Loucy (cell line): ENCODE results near the gene CACNA2D4.

Experiments used
- H2AFZ ChIP-seq: fragments of 200-600 bp; sonication (generic); 2 replicates; pipeline ENCODE4 v1.6.0; 2016; ENCODE audit warnings: antibody characterized with exemption, mild to moderate bottlenecking, low read length, moderate library complexity
- H3F3A ChIP-seq: fragments of 200-600 bp; 2 replicates; pipeline ENCODE4 v1.6.0; 2016; ENCODE audit warnings: antibody characterized with exemption, low read depth, mild to moderate bottlenecking
- H3K27me3 ChIP-seq: fragments of 200-600 bp; sonication (generic); 2 replicates; pipeline ENCODE4 v1.6.1; 2014; ENCODE audit warnings: low read length, mild to moderate bottlenecking; ENCODE audit not compliant: insufficient read depth, poor library complexity, severe bottlenecking
- H3K36me3 ChIP-seq: fragments of 200-600 bp; sonication (generic); 2 replicates; pipeline ENCODE4 v1.6.1; 2016; ENCODE audit warnings: low read length; ENCODE audit not compliant: insufficient read depth
- H3K4me1 ChIP-seq: fragments of 200-600 bp; sonication (generic); 2 replicates; pipeline ENCODE4 v1.5.1; 2014; ENCODE audit warnings: low read length, mild to moderate bottlenecking; ENCODE audit not compliant: insufficient read depth, poor library complexity, severe bottlenecking
- H3K4me2 ChIP-seq: fragments of 200-600 bp; sonication (generic); 2 replicates; pipeline ENCODE4 v1.6.0; 2014; ENCODE audit warnings: antibody characterized with exemption, low read length, low read depth, mild to moderate bottlenecking; ENCODE audit not compliant: poor library complexity, severe bottlenecking
- H3K4me3 ChIP-seq: fragments of 200-600 bp; sonication (generic); 2 replicates; pipeline ENCODE4 v1.5.1; 2014; ENCODE audit warnings: low read length, mild to moderate bottlenecking, mixed read lengths; ENCODE audit not compliant: poor library complexity, severe bottlenecking
- H3K79me2 ChIP-seq: fragments of 200-600 bp; sonication (generic); 2 replicates; pipeline ENCODE4 v1.6.1; 2014; ENCODE audit warnings: low read length; ENCODE audit not compliant: insufficient read depth
- H3K9ac ChIP-seq: fragments of 200-600 bp; sonication (generic); 2 replicates; pipeline ENCODE4 v1.6.0; 2014; ENCODE audit warnings: mild to moderate bottlenecking, low read depth, low read length, moderate library complexity; ENCODE audit not compliant: poor library complexity, severe bottlenecking
- H3K9me2 ChIP-seq: fragments of 200-600 bp; sonication (generic); replicated peaks from 2 replicates; pipeline ENCODE4 v1.6.1; 2016; ENCODE audit warnings: low read depth, low read length, mixed read lengths
- H3K9me3 ChIP-seq: fragments of 200-600 bp; sonication (generic); 2 replicates; pipeline ENCODE4 v1.6.1; 2014; ENCODE audit warnings: mild to moderate bottlenecking, antibody characterized with exemption, low read length, low read depth; ENCODE audit not compliant: insufficient read depth
- H4K20me1 ChIP-seq: fragments of 200-600 bp; sonication (generic); 2 replicates; pipeline ENCODE4 v1.6.0; 2014; ENCODE audit warnings: antibody characterized with exemption, low read length, mild to moderate bottlenecking; ENCODE audit not compliant: insufficient read depth, poor library complexity, severe bottlenecking
- CTCF ChIP-seq: fragments of 200-600 bp; sonication (generic); conservative IDR thresholded peaks from 2 replicates; pipeline ENCODE4 v1.5.1; 2014; ENCODE audit warnings: mild to moderate bottlenecking, antibody characterized with exemption, low read length
- EZH2phosphoT487 ChIP-seq: fragments of 200-600 bp; IDR thresholded peaks from 2 replicates; pipeline ENCODE4 v1.6.1; 2018; ENCODE audit warnings: antibody characterized with exemption, mild to moderate bottlenecking, moderate library complexity, borderline replicate concordance

The CACNA2D4 gene

DNA sequence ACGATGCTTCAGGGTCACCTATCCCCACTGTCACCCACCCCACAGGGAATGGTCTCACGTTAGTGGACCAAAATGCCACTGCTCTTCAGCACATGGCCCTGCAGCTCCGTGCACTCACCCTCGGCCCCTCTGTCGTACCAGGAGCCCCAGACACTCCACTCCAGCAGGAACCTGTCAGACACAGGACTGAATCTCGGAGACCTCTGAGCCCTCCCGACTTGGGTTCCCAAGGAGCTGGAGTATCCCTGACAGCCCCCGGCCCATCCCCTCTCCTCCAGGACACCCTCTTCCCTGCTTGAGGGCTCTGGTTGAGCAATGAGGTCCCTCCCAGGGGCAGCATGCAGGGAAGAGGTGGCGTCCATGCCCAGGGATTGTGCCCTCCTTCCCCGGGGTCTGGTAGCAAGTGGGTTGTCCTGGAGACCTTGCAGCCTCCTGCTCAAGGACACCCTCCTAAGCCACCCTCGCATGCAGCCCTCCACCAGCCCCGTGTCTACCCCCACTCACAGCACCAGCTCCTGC is 118.5 kb downstream of the CACNA2D4 start:
- H3K9ac ChIP-seq, result no peak overlapping the region
- no peak overlapping the region for H3K4me2 ChIP-seq
- H3K4me3 ChIP-seq, result no peak overlapping the region
- H2AFZ ChIP-seq, result no peak overlapping the region
- H3K36me3 ChIP-seq, result no peaks in the 10 kb centered on the region
- no peaks in the 10 kb centered on the region for H3K79me2 ChIP-seq
- H3K4me1 ChIP-seq, result peaks cover 9% of the 10 kb centered on the region
- no peaks in the 10 kb centered on the region for H4K20me1 ChIP-seq
- H3K27me3 ChIP-seq, result no peaks in the 10 kb centered on the region
- no peaks in the 10 kb centered on the region for H3F3A ChIP-seq
- no peaks in the 10 kb centered on the region for H3K9me2 ChIP-seq
- TF ChIP-seq CTCF, result no peak
- TF ChIP-seq EZH2phosphoT487, result no peak
- no peaks in the 10 kb centered on the region for H3K9me3 ChIP-seq

GRCh38 chr12:1799051-1799881 is 119.2 kb downstream of the CACNA2D4 start:
- no peaks in the 10 kb centered on the region for H3K79me2 ChIP-seq
- H4K20me1 ChIP-seq, result no peaks in the 10 kb centered on the region
- no peaks in the 10 kb centered on the region for H3K9me3 ChIP-seq
- H3F3A ChIP-seq, result no peaks in the 10 kb centered on the region
- TF ChIP-seq CTCF (no peak), EZH2phosphoT487 (no peak)
- H3K4me3 ChIP-seq, result no peak overlapping the region
- no peaks in the 10 kb centered on the region for H3K27me3 ChIP-seq
- no peak overlapping the region for H3K4me2 ChIP-seq
- H3K36me3 ChIP-seq, result no peaks in the 10 kb centered on the region
- peaks cover 4% of the 10 kb centered on the region for H3K4me1 ChIP-seq
- H3K9ac ChIP-seq, result no peak overlapping the region
- H3K9me2 ChIP-seq, result no peaks in the 10 kb centered on the region
- no peak overlapping the region for H2AFZ ChIP-seq

- no peaks in the 10 kb centered on the region for H3K9me3 ChIP-seq
- no peak for TF ChIP-seq EZH2phosphoT487
- no peak for TF ChIP-seq CTCF
- H3F3A ChIP-seq, result no peaks in the 10 kb centered on the region
- H3K4me3 ChIP-seq, result no peak overlapping the region
- H4K20me1 ChIP-seq, result no peaks in the 10 kb centered on the region
- no peaks in the 10 kb centered on the region for H3K27me3 ChIP-seq
- no peaks in the 10 kb centered on the region for H3K9me2 ChIP-seq
- no peaks in the 10 kb centered on the region for H3K79me2 ChIP-seq
- no peak overlapping the region for H3K4me2 ChIP-seq
- peaks cover 4% of the 10 kb centered on the region for H3K4me1 ChIP-seq
- no peak overlapping the region for H3K9ac ChIP-seq
- no peak overlapping the region for H2AFZ ChIP-seq
- no peaks in the 10 kb centered on the region for H3K36me3 ChIP-seq
These were observed 119.8 kb downstream of the CACNA2D4 start for GRCh38 chr12:1798641-1799020.
